HG03457 (cell line): ENCODE results near the gene CTNND2.
"Not testable (repeated sequence)": the region's sequence is repeated elsewhere in the genome, so short reads cannot be mapped to it uniquely, and the experiment has no call there.

Experiments
- ATAC-seq: cut with Tn5 transposase; IDR thresholded peaks from one replicate; pipeline ENCODE4 v1.9.1; 2021; ENCODE audit warnings: moderate number of reproducible peaks; ENCODE audit not compliant: unreplicated experiment

The CTNND2 gene

GRCh38 chr5:11335881-11336760, 568.1 kb downstream of the CTNND2 start:
- no peak for ATAC-seq

- no peak for ATAC-seq
Observed at GRCh38 chr5:11334404-11334803, 569.8 kb downstream of the CTNND2 start.

- ATAC-seq: no peak
Observed at GRCh38 chr5:11329679-11330078, 574.6 kb downstream of the CTNND2 start.

- no peak for ATAC-seq
Observed at GRCh38 chr5:11324521-11325289, 579.5 kb downstream of the CTNND2 start.

GRCh38 chr5:11323761-11324160, 580.5 kb downstream of the CTNND2 start:
- no peak for ATAC-seq

- no peak for ATAC-seq
Observed at GRCh38 chr5:11322133-11322532, 582.1 kb downstream of the CTNND2 start.

- ATAC-seq: no peak
Observed at GRCh38 chr5:11319836-11320580, 584.2 kb downstream of the CTNND2 start.

- ATAC-seq: not testable (repeated sequence)
Observed at GRCh38 chr5:11313694-11314093, 590.6 kb downstream of the CTNND2 start.

GRCh38 chr5:11311731-11312130, 592.5 kb downstream of the CTNND2 start:
- ATAC-seq: no peak

- ATAC-seq: no peak
Observed at GRCh38 chr5:11311272-11311671, 593.0 kb downstream of the CTNND2 start.

GRCh38 chr5:11310158-11310557, 594.1 kb downstream of the CTNND2 start:
- ATAC-seq: no peak

GRCh38 chr5:11306365-11306764, 597.9 kb downstream of the CTNND2 start:
- ATAC-seq: no peak

GRCh38 chr5:11305245-11305644, 599.0 kb downstream of the CTNND2 start:
- ATAC-seq: no peak

GRCh38 chr5:11304641-11305040, 599.6 kb downstream of the CTNND2 start:
- ATAC-seq: no peak

- ATAC-seq: no peak
Observed at GRCh38 chr5:11302663-11303062, 601.6 kb downstream of the CTNND2 start.

- ATAC-seq: no peak
Observed at GRCh38 chr5:11301171-11301570, 603.1 kb downstream of the CTNND2 start.

- no peak for ATAC-seq
Observed at GRCh38 chr5:11300736-11301135, 603.5 kb downstream of the CTNND2 start.

- no peak for ATAC-seq
Observed at GRCh38 chr5:11298877-11299276, 605.4 kb downstream of the CTNND2 start.

GRCh38 chr5:11293523-11293922, 610.7 kb downstream of the CTNND2 start:
- ATAC-seq: no peak

- no peak for ATAC-seq
Observed at GRCh38 chr5:11292648-11293356, 611.4 kb downstream of the CTNND2 start.

GRCh38 chr5:11289733-11290132, 614.5 kb downstream of the CTNND2 start:
- no peak for ATAC-seq
